Neutrophil (primary cell): ENCODE data around the gene CNIH1.

ENCODE experiments used
- H3K27ac ChIP-seq: fragments of 200-600 bp; sonication (generic); 2 replicates; pipeline ENCODE4 v1.5.1; 2016; ENCODE audit warnings: mild to moderate bottlenecking, moderate library complexity
- H3K27me3 ChIP-seq: fragments of 200-600 bp; sonication (generic); 2 replicates; pipeline ENCODE4 v1.6.0; 2016; ENCODE audit warnings: mild to moderate bottlenecking
- H3K36me3 ChIP-seq: fragments of 200-600 bp; sonication (generic); 2 replicates; pipeline ENCODE4 v1.5.1; 2017
- H3K4me1 ChIP-seq, 2 experiments: fragments of 200-600 bp in 1 of 2; sonication (generic) in 1 of 2; 1 replicate in 1 of 2; 2 replicates in 1 of 2; pipeline versions ENCODE4 v1.5.1 to v1.6.1; 2013 to 2016; ENCODE audit warnings: low read depth in 1 of 2, low read length in 1 of 2, mild to moderate bottlenecking in 1 of 2, moderate library complexity in 1 of 2; ENCODE audit not compliant: control insufficient read depth in 1 of 2, insufficient read depth in 1 of 2
- H3K4me3 ChIP-seq, 2 experiments: fragments of 200-600 bp in 1 of 2; sonication (generic) in 1 of 2; 1 replicate in 1 of 2; 2 replicates in 1 of 2; pipeline ENCODE4 v1.5.1; 2013 to 2016; ENCODE audit warnings: low read depth in 1 of 2, low read length in 1 of 2, mild to moderate bottlenecking in 1 of 2, moderate library complexity in 1 of 2
- H3K9me3 ChIP-seq: fragments of 200-600 bp; sonication (generic); 2 replicates; pipeline ENCODE4 v1.5.1; 2016
- CTCF ChIP-seq: fragments of 200-600 bp; sonication (generic); IDR thresholded peaks from 2 replicates; pipeline ENCODE4 v1.5.1; 2016; ENCODE audit warnings: antibody characterized with exemption

Gene CNIH1

GRCh38 chr14:54374117-54374884 lies 66.9 kb downstream of the CNIH1 start:
- Histone ChIP-seq H3K4me3 (no peak overlapping the region), H3K4me1 (no peaks in the 10 kb centered on the region), H3K36me3 (no peaks in the 10 kb centered on the region), H3K27me3 (no peaks in the 10 kb centered on the region), H3K9me3 (no peaks in the 10 kb centered on the region), H3K27ac (no peak overlapping the region)
- TF ChIP-seq CTCF: no peak
